ENCODE data around the gene TENM4.

The TENM4 gene

DNA sequence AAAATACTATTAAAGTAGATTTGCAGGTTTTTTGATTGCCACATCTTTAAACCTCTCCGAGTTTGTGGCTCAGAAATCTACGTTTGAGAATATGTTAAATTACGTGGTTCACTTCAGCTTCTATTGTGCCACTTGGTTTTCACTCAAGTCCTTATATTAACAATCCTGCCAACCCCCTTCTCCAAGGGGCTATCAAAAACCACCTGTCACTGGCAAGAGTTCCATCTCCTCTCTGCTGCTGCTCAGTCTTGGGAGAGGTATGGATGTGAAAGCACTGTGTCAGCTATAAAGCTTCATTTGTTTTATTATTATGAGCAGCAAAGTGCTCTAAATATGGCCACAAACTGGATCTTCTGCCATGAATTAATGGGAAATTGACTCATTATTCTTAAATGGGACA, 668.6 kb downstream of the TENM4 start:
- no peak overlapping the region for H3K27ac ChIP-seq (ENCODE audit: insufficient read depth, low read depth, low read length, poor library complexity, severe bottlenecking)
- 98 to 100% methylated on average over 3 of the region's 3 CpGs for WGBS, 2 experiments
- H3K4me1 ChIP-seq (ENCODE audit: control insufficient read depth, insufficient read depth, low read length): no peaks in the 10 kb centered on the region
- peaks cover 25% of the 10 kb centered on the region for H3K36me3 ChIP-seq (ENCODE audit: control insufficient read depth, insufficient read depth, low read length)
- no peak overlapping the region for H3K4me3 ChIP-seq (ENCODE audit: insufficient read depth, low read depth, low read length)
- no peaks in the 10 kb centered on the region for H3K27me3 ChIP-seq (ENCODE audit: control insufficient read depth, insufficient read depth, low read length, poor library complexity, severe bottlenecking)
- H3K9me3 ChIP-seq (ENCODE audit: control insufficient read depth, low read length): no peaks in the 10 kb centered on the region

DNA sequence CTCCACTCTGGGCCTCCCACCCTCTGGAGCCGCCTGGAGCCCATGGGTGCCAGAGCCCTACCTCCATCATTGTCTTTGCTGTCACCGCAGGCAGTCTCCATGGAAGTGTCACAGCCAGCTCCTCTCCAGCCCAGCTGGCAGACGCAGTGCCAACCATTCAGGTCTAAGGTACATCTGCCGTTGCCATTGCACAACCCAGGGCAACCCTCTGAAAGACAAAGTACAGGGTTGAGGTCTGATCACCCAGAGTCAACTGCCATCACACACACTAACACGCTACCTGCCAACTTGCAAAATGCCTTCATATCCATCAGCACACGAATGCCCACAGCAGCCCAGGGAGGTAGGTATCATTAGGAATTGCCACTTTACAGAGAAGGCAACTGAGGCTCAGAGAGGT, 669.9 kb downstream of the TENM4 start:
- Histone ChIP-seq H3K4me1 (ENCODE audit: control insufficient read depth, insufficient read depth, low read length) (no peaks in the 10 kb centered on the region), H3K36me3 (ENCODE audit: control insufficient read depth, insufficient read depth, low read length) (peaks cover 25% of the 10 kb centered on the region), H3K9me3 (ENCODE audit: control insufficient read depth, low read length) (no peaks in the 10 kb centered on the region), H3K4me3 (ENCODE audit: insufficient read depth, low read depth, low read length) (no peak overlapping the region), H3K27ac (ENCODE audit: insufficient read depth, low read depth, low read length, poor library complexity, severe bottlenecking) (no peak overlapping the region), H3K27me3 (ENCODE audit: control insufficient read depth, insufficient read depth, low read length, poor library complexity, severe bottlenecking) (no peaks in the 10 kb centered on the region)
- WGBS, 2 experiments: 96 to 98% methylated on average over 6 of the region's 6 CpGs

DNA sequence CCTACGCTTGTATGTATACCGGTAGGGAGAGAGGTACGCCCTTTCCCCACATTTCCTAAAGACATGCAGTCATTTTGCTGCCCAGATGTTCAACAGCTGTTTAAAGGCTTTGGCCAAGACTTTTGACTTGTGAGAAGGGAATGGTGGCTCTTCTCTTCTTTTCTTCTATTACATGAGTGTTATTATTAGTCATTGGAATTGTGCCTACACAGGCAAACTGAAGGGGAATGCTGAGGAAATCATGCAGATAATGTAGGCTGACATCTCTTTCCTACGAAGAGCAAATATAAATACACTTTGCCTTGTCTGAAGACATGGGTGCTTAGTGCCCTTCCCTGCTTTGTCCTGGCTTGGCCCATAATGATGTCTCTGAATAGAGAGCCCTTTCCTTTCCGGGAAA, 671.9 kb downstream of the TENM4 start:
- Histone ChIP-seq H3K36me3 (ENCODE audit: control insufficient read depth, insufficient read depth, low read length) (peaks cover 37% of the 10 kb centered on the region), H3K4me3 (ENCODE audit: insufficient read depth, low read depth, low read length) (no peak overlapping the region), H3K4me1 (ENCODE audit: control insufficient read depth, insufficient read depth, low read length) (no peaks in the 10 kb centered on the region), H3K27me3 (ENCODE audit: control insufficient read depth, insufficient read depth, low read length, poor library complexity, severe bottlenecking) (no peaks in the 10 kb centered on the region), H3K9me3 (ENCODE audit: control insufficient read depth, low read length) (no peaks in the 10 kb centered on the region), H3K27ac (ENCODE audit: insufficient read depth, low read depth, low read length, poor library complexity, severe bottlenecking) (no peak overlapping the region)
- WGBS, 2 experiments: 92% methylated on average over 5 of the region's 5 CpGs

- peaks cover 37% of the 10 kb centered on the region for H3K36me3 ChIP-seq (ENCODE audit: control insufficient read depth, insufficient read depth, low read length)
- 99% methylated on average over 3 of the region's 3 CpGs for WGBS, 2 experiments
- no peaks in the 10 kb centered on the region for H3K9me3 ChIP-seq (ENCODE audit: control insufficient read depth, low read length)
- H3K4me1 ChIP-seq (ENCODE audit: control insufficient read depth, insufficient read depth, low read length): no peaks in the 10 kb centered on the region
- H3K4me3 ChIP-seq (ENCODE audit: insufficient read depth, low read depth, low read length): no peak overlapping the region
- no peaks in the 10 kb centered on the region for H3K27me3 ChIP-seq (ENCODE audit: control insufficient read depth, insufficient read depth, low read length, poor library complexity, severe bottlenecking)
- H3K27ac ChIP-seq (ENCODE audit: insufficient read depth, low read depth, low read length, poor library complexity, severe bottlenecking): no peak overlapping the region
These were observed 672.5 kb downstream of the TENM4 start for GRCh38 chr11:78768345-78768744.

DNA sequence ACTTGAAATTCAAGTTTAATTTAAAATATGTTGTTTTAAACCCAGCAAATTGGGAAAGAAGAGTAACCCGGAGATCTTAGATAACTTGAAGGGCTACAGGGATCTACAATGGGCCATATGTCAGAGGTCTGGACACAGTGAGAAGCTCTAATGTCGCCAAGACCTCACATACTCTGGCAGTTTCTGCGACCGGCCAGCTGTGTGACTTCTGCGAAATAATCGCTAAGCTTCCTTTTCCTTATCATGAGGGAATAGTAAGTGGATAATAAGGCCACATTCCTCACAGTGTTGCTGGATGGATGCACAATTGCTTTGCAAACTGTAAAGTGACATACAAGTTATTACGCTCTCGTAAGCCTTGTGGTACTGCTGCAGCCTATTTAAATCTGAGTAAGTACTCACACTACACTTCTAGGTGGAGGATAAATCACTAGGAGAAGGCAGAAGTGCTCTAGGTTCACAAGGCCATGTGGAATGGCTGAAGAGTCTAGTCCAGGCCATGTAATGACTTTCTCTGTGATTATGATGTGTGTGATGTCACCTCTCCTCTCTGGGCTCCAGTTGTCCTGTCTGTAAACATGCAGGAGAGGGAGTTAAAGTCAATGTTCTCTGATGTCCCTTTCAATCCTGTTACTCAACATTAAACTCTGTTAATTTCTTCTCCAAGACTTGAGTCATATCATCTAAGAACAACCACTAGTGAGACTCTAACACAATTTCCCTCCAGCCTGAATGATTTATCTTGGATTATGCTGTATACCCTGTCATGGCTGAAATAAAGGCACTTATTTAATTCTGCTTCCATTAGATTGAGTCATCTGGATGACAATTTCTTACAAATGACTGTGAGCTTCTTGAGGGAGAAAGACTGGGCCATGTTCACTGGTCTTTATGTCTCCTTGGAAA, 673.5 kb downstream of the TENM4 start:
- H3K9me3 ChIP-seq (ENCODE audit: control insufficient read depth, low read length): no peaks in the 10 kb centered on the region
- WGBS, 2 experiments: 98 to 99% methylated on average over 8 of the region's 8 CpGs
- peaks cover 37% of the 10 kb centered on the region for H3K36me3 ChIP-seq (ENCODE audit: control insufficient read depth, insufficient read depth, low read length)
- no peak overlapping the region for H3K4me3 ChIP-seq (ENCODE audit: insufficient read depth, low read depth, low read length)
- H3K4me1 ChIP-seq (ENCODE audit: control insufficient read depth, insufficient read depth, low read length): no peaks in the 10 kb centered on the region
- no peak overlapping the region for H3K27ac ChIP-seq (ENCODE audit: insufficient read depth, low read depth, low read length, poor library complexity, severe bottlenecking)
- no peaks in the 10 kb centered on the region for H3K27me3 ChIP-seq (ENCODE audit: control insufficient read depth, insufficient read depth, low read length, poor library complexity, severe bottlenecking)

- no peak overlapping the region for H3K27ac ChIP-seq (ENCODE audit: insufficient read depth, low read depth, low read length, poor library complexity, severe bottlenecking)
- no peak overlapping the region for H3K4me3 ChIP-seq (ENCODE audit: insufficient read depth, low read depth, low read length)
- H3K4me1 ChIP-seq (ENCODE audit: control insufficient read depth, insufficient read depth, low read length): no peaks in the 10 kb centered on the region
- H3K27me3 ChIP-seq (ENCODE audit: control insufficient read depth, insufficient read depth, low read length, poor library complexity, severe bottlenecking): no peaks in the 10 kb centered on the region
- WGBS, 2 experiments: 90 to 100% methylated on average over 4 of the region's 4 CpGs
- H3K9me3 ChIP-seq (ENCODE audit: control insufficient read depth, low read length): no peaks in the 10 kb centered on the region
- H3K36me3 ChIP-seq (ENCODE audit: control insufficient read depth, insufficient read depth, low read length): peaks cover 31% of the 10 kb centered on the region
These were observed 675.9 kb downstream of the TENM4 start for GRCh38 chr11:78764946-78765345.

DNA sequence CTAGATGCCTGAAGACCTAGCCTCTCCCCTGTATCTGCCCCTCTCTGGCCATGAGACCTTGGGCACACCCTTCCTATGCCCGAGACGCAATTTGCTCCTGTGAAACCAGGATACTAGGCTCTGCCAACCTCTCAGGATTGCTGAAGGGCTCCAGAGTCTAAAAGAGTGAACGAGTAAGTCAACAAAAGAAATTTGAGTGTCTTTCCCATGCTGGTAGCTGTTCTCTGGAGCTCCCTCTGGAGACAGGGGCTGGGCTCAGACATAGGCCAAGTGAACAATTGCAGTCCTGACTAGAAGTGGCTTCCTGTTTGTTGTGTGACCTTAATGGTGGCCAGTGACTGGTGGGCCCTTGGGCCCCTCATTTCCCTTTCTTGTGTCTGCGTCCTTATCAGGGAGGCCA, 677.2 kb downstream of the TENM4 start:
- Histone ChIP-seq H3K4me3 (ENCODE audit: insufficient read depth, low read depth, low read length) (no peak overlapping the region), H3K36me3 (ENCODE audit: control insufficient read depth, insufficient read depth, low read length) (peaks cover 20% of the 10 kb centered on the region), H3K9me3 (ENCODE audit: control insufficient read depth, low read length) (no peaks in the 10 kb centered on the region), H3K4me1 (ENCODE audit: control insufficient read depth, insufficient read depth, low read length) (no peaks in the 10 kb centered on the region), H3K27ac (ENCODE audit: insufficient read depth, low read depth, low read length, poor library complexity, severe bottlenecking) (no peak overlapping the region), H3K27me3 (ENCODE audit: control insufficient read depth, insufficient read depth, low read length, poor library complexity, severe bottlenecking) (no peaks in the 10 kb centered on the region)
- WGBS, 2 experiments: 94 to 96% methylated on average over 4 of the region's 4 CpGs

DNA sequence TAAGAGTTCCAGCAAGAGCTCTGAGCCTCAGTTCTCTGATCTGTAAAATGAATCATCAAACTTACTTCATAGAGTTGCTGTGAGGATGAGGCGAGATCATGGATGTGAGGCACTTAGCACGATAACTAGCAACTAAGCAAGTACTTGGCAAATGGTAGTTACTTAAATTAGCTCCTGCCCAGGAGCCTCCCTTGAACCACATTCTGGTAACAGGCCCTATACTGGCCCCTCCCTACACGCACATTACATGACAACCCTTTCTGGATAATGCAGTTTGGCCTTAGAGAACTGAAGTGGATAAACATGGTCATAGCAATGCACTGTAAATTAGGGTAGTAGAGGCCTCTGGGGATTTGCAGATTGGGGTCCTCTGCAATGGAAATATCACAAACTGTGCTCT, 678.7 kb downstream of the TENM4 start:
- no peak overlapping the region for H3K27ac ChIP-seq (ENCODE audit: insufficient read depth, low read depth, low read length, poor library complexity, severe bottlenecking)
- H3K27me3 ChIP-seq (ENCODE audit: control insufficient read depth, insufficient read depth, low read length, poor library complexity, severe bottlenecking): no peaks in the 10 kb centered on the region
- no peaks in the 10 kb centered on the region for H3K4me1 ChIP-seq (ENCODE audit: control insufficient read depth, insufficient read depth, low read length)
- H3K4me3 ChIP-seq (ENCODE audit: insufficient read depth, low read depth, low read length): no peak overlapping the region
- no peaks in the 10 kb centered on the region for H3K9me3 ChIP-seq (ENCODE audit: control insufficient read depth, low read length)
- WGBS, 2 experiments: 96 to 97% methylated on average over 3 of the region's 3 CpGs
- peaks cover 13% of the 10 kb centered on the region for H3K36me3 ChIP-seq (ENCODE audit: control insufficient read depth, insufficient read depth, low read length)

DNA sequence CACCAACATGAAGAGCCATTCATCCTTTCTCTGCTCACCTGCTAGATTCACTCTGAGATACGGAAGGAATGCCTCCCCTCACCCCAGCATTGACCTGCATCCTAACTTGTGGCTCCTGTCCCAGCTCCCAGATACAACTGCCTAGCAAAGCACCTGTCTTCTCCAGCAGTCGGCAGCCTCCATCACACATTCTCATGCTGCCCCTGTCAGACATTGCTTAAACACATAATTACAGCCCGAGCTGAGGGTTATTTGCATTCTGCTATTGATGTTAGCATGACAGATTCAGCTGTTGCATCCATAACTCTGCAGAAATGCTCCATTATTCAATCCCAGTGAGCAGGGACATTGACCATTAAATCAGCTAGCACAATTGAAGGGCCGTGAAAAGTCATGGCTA, 681.8 kb downstream of the TENM4 start:
- 91 to 93% methylated on average over 4 of the region's 4 CpGs for WGBS, 2 experiments
- H3K4me3 ChIP-seq (ENCODE audit: insufficient read depth, low read depth, low read length): no peak overlapping the region
- H3K9me3 ChIP-seq (ENCODE audit: control insufficient read depth, low read length): no peaks in the 10 kb centered on the region
- H3K4me1 ChIP-seq (ENCODE audit: control insufficient read depth, insufficient read depth, low read length): no peaks in the 10 kb centered on the region
- H3K27ac ChIP-seq (ENCODE audit: insufficient read depth, low read depth, low read length, poor library complexity, severe bottlenecking): no peak overlapping the region
- H3K36me3 ChIP-seq (ENCODE audit: control insufficient read depth, insufficient read depth, low read length): peaks cover 25% of the 10 kb centered on the region
- H3K27me3 ChIP-seq (ENCODE audit: control insufficient read depth, insufficient read depth, low read length, poor library complexity, severe bottlenecking): no peaks in the 10 kb centered on the region

GRCh38 chr11:78753297-78753696, 687.5 kb downstream of the TENM4 start:
- H3K27me3 ChIP-seq (ENCODE audit: control insufficient read depth, insufficient read depth, low read length, poor library complexity, severe bottlenecking): no peaks in the 10 kb centered on the region
- no peak overlapping the region for H3K4me3 ChIP-seq (ENCODE audit: insufficient read depth, low read depth, low read length)
- H3K9me3 ChIP-seq (ENCODE audit: control insufficient read depth, low read length): no peaks in the 10 kb centered on the region
- H3K27ac ChIP-seq (ENCODE audit: insufficient read depth, low read depth, low read length, poor library complexity, severe bottlenecking): no peak overlapping the region
- 96 to 100% methylated on average over 1 of the region's 1 CpG for WGBS, 2 experiments
- peaks cover 3% of the 10 kb centered on the region for H3K4me1 ChIP-seq (ENCODE audit: control insufficient read depth, insufficient read depth, low read length)
- H3K36me3 ChIP-seq (ENCODE audit: control insufficient read depth, insufficient read depth, low read length): peaks cover 26% of the 10 kb centered on the region

All from ectodermal cell (in vitro differentiated cells).